K562 (cell line): ENCODE measurements around the gene MAPKAPK2. TPM values are rescaled to one million over a fixed set of nuclear protein-coding genes. Genes with fewer than 3 reads are reported as not detected.

Source experiments
- BACH1 ChIP-seq: fragments of 200-800 bp; sonication (Bioruptor generic); IDR thresholded peaks from 2 replicates; pipeline ENCODE4 v1.6.1; 2016; ENCODE audit warnings: missing genetic modification characterization, missing compliant biosample characterization
- BCL6 ChIP-seq: fragments of 250-450 bp; sonication (Bioruptor Pico); IDR thresholded peaks from 2 replicates; pipeline ENCODE4 v1.4.0; 2020
- CBX8 ChIP-seq: fragments of 200-600 bp; sonication (generic); IDR thresholded peaks from 2 replicates; pipeline ENCODE4 v1.6.1; 2012; ENCODE audit warnings: borderline replicate concordance, mixed run types, low read depth, mild to moderate bottlenecking, moderate library complexity, mixed read lengths, low read length, control low read depth, inconsistent platforms; ENCODE audit not compliant: poor library complexity, severe bottlenecking; ENCODE audit errors: extremely low read depth
- FOXJ3 ChIP-seq: sonication (generic); formaldehyde crosslinking; IDR thresholded peaks from 2 replicates; pipeline ENCODE4 v1.4.0; 2020; ENCODE audit warnings: mild to moderate bottlenecking, missing genetic modification reagents
- FUS ChIP-seq: fragments of 200-400 bp; formaldehyde crosslinking; optimal IDR thresholded peaks from 2 replicates; pipeline ENCODE3; 2017; ENCODE audit warnings: low read depth, low read length
- ILK ChIP-seq: fragments of 450-650 bp; IDR thresholded peaks from 2 replicates; pipeline ENCODE4 v1.6.1; 2016; ENCODE audit warnings: missing genetic modification characterization, low read depth, mild to moderate bottlenecking, missing compliant biosample characterization, moderate library complexity, borderline replicate concordance
- IRF9 ChIP-seq: fragments of 450-650 bp; IDR thresholded peaks from 2 replicates; pipeline ENCODE4 v1.6.1; 2016; ENCODE audit warnings: missing biosample characterization, missing genetic modification characterization
- POLR3G ChIP-seq: IDR thresholded peaks from 2 replicates; pipeline ENCODE4 v1.6.1; 2011; ENCODE audit not compliant: insufficient read length, insufficient replicate concordance; ENCODE audit errors: extremely low read depth
- SP2 ChIP-seq: IDR thresholded peaks from 2 replicates; pipeline ENCODE4 v1.6.1; 2011; ENCODE audit warnings: mild to moderate bottlenecking, low read depth, low read length, moderate library complexity; ENCODE audit not compliant: poor library complexity, severe bottlenecking; ENCODE audit errors: extremely low read depth
- SRSF7 ChIP-seq: fragments of 200-400 bp; formaldehyde crosslinking; optimal IDR thresholded peaks from 2 replicates; pipeline ENCODE3; 2017; ENCODE audit warnings: mild to moderate bottlenecking, low read depth, low read length
- THRA ChIP-seq: fragments of 450-650 bp; IDR thresholded peaks from 2 replicates; pipeline ENCODE4 v1.6.1; 2017; ENCODE audit warnings: mild to moderate bottlenecking, moderate library complexity
- ZNF347 ChIP-seq: fragments of 450-650 bp; formaldehyde crosslinking; IDR thresholded peaks from 2 replicates; pipeline ENCODE4 v1.4.0; 2020; ENCODE audit warnings: low read depth, mild to moderate bottlenecking, moderate library complexity
- ZNF780A ChIP-seq: fragments of 250-450 bp; sonication (Bioruptor Pico); IDR thresholded peaks from 2 replicates; pipeline ENCODE4 v1.5.0; 2021; ENCODE audit warnings: mild to moderate bottlenecking
- polyA plus RNA-seq, 8 experiments: library from polyadenylated mRNA; depleted of rRNA in 4 of 8; stranded (reverse) in 5 of 8; unstranded in 3 of 8; fragments of >200 nt; fragmentation: Nextera tagmentation in 2 of 8; fragmentation: Illumina TruSeq in 1 of 8; extraction: Ambion mirVana in 2 of 8; extraction: Trizol in 1 of 8; gene quantifications; 2 replicates each; pipeline versions ENCODE4 v1.2.1 to v1.2.3, GENCODE V29; 2011 to 2014; ENCODE audit warnings: inconsistent platforms in 1 of 8, missing spikeins in 1 of 8
- total RNA-seq, 7 experiments: library from RNA; depleted of rRNA in 6 of 7; stranded (reverse); fragments of >200 nt in 6 of 7; fragmentation: Illumina TruSeq in 2 of 7; extraction: Trizol in 2 of 7; gene quantifications; 2 replicates each; pipeline versions ENCODE4 v1.2.1 to v1.2.3, GENCODE V29; 2011 to 2021; ENCODE audit warnings: low replicate concordance in 1 of 7

Gene MAPKAPK2
- total and polyA plus RNA-seq, 9 of the 15 experiments (the other 6 are each of a cell fraction or from before 2014, with no cell fraction given), result 0.63 to 94.2 (median 52.1) TPM

GRCh38 chr1:206672011-206672688 lies 12.6 kb upstream of the MAPKAPK2 start (continued):
- TF ChIP-seq ILK (tag) (no peak), BCL6 (CRISPR knock-in tag) (no peak), ZNF347 (CRISPR knock-in tag) (no peak), BACH1 (tag) (peak; percentile 54; the same call in 1 of the 2 replicates), FUS (no peak), POLR3G (no peak), FOXJ3 (CRISPR knock-in tag) (no peak), THRA (no peak), ZNF780A (CRISPR knock-in tag) (no peak), SRSF7 (no peak), CBX8 (no peak), SP2 (no peak), IRF9 (no peak)
